NCI-H2196 treated with DMSO at 0.1 percent for 48 hours (cell line): ENCODE data around the gene DAZAP2.
"Not testable (repeated sequence)": the region's sequence is repeated elsewhere in the genome, so short reads cannot be mapped to it uniquely, and the experiment has no call there.

Experiments
- DNase-seq: peaks from one replicate; lab custom pipeline; 2025; ENCODE audit not compliant: unreplicated experiment; lab: John Stamatoyannopoulos, UW

DAZAP2 gene

DNA sequence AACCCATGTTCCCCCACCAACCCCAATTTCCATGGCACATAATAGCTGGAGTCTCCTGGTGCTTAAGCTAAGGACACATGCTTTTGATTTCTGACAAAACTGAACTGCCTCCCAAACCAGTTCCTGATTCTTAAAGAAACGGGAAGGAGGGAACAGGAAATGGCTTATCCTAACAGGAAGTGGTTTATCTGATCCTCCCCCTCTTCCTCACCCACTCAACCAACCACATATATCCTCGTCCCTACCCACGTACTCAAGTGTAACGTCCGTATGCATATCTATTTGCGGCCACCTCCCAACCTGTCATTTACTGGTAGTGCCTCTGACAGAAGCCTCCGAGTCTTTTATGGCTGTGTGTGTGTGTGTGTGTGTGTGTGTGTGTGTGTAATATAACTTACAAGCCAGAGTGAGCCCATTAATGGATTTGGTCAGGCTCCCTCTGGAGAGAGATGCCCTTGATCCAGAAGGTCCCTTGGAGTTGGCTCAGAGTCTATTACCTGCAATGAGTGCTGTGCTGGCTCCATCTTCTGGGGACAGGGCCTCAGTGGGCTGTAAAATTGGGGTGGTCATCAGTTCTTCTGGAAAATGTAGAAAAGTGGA lies 7.7 kb downstream of the DAZAP2 start:
- no peak for DNase-seq

DNA sequence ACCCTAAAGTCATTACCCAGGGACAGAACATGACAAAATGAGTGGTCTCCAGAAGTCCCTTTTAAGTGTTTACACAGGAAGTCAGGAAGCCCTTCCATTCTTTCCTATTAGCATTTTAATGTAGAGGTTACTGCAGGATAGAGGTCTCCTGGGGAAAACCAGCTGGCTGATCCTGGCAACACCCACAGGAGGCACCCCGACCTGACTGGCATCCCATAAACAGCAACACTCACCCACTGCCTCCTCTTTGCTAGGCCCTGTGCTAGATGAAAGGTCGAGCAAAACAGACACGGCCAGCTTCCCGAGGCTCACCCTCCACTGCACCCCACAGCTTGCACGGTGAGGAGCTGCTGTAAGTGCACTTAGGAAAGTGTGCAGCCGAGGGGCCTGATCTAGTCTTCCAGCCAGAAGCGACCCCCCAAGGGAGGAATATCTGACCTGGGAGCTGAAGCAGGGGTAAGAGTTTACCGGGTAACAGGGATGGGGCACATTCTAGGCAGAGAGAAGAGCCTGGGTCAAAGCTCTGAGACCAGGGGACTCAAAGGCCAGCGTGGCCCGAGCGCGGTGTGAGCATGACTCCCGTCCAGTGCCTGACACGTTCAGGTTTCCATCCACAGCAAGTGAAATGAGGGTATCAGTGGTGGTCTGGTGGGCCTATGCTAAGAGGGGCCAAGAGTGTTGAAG lies 9.0 kb downstream of the DAZAP2 start:
- DNase-seq, result no peak

DNA sequence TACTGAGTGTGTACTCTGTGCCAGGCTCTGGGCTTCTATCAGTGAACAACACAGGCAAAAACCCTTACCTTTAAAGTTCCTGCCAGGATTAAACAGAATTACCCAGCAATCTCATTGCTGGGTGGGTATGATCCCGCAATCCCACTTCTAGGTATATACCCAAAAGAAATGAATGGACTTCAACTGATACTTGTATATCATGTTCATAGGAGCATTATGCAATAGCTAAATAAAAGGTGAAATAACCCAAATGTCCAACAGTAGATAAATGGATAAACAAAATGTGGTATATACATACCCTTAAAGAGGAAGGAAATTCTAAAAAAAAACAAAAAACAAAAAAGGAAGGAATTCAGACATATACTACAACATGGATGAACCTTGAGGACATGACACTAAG lies 14.7 kb downstream of the DAZAP2 start:
- no peak for DNase-seq

DNA sequence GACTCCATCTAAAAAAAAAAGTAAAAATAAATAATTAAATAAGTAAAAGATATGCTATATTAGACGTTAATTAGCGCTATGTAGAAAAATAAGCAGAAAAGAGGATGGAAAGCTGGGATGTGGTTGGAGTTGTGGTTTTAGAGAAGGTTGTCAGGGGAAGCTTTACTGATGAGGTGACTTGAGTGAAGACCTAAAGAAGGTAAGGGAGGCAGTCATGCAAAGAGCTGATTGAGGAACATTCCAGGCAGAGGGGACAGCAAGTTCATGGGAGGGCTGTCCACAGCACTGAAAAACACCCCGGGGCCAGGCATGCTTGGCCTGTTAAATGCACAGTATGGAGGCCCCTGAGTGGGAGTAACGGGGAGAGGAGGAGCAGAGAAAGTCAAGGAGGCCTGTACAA lies 15.9 kb downstream of the DAZAP2 start:
- DNase-seq, result no peak

DNA sequence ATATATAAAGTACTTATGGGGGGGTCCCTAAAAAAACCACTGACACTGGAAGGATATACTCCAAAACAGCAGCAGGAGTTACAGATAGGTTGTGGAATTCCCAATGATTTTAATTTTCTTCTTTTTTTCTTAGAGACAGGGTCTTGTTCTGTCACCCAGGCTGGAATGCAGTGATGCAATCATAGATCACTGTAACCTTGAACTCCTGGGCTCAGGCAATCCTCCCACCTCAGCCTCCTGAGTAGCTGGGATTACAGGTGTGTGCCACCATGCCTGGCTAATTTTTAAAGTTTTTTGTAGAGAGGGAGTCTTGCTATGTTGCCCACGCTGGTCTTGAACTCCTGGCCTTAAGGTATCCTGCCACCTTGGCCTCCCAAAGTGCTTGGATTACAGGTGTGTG lies 21.0 kb downstream of the DAZAP2 start:
- DNase-seq, result not testable (repeated sequence)

DNA sequence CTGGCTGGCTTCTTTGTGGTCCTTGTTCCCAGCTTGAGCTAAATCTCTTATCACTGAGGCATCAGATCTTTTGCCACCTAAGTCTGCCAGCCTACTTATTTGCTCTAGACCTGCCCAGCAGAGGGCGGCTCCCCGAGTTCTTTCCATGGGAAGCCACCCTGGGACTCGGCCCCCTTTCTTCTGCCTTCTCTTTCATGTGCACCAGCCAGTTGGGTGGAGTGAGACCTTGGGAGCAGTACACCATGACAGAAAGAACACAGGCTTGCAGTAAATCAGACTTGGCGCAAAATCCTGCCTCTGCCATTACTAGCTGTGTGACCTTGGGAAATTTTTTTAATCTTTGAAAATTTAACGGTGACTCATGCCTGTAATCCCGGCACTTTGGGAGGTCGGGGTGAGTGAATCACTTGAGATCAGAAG lies 24.1 kb downstream of the DAZAP2 start:
- DNase-seq, result no peak

DNA sequence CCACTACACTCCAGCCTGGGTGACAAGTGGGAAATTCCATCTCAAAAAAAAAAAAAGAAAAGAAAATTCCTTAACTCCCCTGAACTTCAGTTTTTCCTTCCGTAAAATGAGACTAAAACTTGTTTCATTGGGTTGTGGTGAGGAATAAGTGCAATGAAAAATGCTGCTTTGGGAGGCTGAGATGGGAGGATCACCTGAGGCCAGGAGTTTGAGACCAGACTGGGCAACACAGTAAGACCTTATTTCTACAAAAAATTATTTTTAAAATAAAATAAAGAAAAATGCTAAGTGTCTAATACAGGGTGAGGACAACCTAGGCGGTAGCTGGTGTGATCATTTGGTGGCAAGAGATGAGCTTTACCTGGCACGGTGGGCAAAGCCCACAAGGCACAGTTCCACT lies 24.7 kb downstream of the DAZAP2 start:
- no peak for DNase-seq

DNA sequence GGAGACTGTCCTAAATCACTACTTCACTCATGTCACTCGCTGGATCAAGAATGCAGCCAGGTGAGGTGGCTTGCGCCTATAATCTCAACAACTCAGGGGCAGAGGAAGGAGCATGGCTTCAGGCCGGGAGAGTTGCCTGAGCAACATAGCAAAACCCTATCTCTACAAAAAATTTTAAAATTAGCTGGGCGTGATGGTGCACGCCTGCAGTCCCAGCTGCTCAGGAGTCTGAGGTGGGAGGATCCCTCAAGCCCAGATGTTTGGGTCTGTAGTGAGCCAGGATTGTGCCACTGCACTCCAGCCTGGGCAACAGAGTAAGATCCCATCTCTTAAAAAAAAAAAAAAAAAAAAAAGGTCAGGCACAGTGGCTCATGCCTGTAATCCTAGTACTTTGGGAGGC lies 25.7 kb downstream of the DAZAP2 start:
- DNase-seq, result no peak

DNA sequence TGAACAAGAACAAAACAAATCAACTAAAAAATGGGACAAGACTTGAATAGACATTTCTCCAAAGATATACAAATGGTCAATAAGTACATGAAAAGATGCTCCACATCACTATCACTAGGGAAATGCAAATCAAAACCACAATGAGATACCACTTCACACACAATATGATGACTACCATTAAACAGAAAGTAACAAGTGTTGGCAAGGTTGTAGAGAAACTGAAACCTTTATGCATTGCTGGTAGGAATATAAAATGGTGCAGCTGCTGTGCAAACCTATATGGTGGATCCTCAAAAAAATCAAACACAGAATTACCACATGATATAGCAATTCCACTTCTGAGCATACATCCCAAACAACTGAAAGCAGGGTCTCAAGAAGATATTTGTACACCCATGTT lies 26.4 kb downstream of the DAZAP2 start:
- DNase-seq, result no peak

DNA sequence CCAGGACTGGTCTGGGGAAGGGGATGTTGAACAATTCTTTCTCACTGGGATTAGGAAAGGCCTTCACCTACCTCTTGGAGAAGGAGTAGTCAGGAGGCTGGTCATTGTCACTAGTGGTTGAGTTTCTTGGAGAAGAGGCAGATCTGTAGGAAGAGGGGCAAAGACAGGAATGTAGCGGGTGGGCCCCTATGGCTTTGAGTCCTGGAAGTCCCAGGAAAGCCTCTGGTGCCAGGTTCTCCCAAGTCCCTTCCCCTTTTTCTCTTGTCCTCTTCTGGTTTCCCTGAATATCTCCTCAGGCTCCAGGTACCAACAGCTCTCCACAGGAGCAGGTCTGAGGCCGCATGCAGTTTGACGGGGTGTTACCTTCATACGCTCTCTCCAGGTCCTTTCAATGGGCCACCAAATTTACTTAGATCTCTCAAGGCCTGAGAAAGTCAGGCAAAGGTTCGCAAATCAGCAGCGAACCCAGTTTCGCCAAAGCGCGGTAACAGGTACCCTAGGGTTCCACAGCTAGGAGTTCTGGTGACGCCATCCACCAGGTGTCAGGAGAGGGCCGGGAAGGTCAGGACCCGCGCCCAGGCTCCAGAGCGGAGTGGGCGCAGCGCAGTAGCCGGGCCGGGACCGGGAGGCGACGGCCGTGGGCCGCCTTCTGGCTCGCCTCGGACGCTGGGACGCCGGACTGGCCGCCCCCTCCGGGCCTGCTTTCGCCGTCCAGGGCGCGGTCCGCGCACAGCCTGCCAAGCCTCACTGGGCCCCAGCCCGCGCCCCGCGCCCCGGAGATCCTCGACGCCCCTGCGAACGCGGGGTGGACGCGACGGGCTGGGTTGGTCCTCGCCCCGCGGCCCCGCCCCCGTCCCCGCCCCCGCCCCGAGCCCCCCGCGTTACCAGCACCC lies 30.8 kb downstream of the DAZAP2 start:
- peak; percentile 34 for DNase-seq

DNA sequence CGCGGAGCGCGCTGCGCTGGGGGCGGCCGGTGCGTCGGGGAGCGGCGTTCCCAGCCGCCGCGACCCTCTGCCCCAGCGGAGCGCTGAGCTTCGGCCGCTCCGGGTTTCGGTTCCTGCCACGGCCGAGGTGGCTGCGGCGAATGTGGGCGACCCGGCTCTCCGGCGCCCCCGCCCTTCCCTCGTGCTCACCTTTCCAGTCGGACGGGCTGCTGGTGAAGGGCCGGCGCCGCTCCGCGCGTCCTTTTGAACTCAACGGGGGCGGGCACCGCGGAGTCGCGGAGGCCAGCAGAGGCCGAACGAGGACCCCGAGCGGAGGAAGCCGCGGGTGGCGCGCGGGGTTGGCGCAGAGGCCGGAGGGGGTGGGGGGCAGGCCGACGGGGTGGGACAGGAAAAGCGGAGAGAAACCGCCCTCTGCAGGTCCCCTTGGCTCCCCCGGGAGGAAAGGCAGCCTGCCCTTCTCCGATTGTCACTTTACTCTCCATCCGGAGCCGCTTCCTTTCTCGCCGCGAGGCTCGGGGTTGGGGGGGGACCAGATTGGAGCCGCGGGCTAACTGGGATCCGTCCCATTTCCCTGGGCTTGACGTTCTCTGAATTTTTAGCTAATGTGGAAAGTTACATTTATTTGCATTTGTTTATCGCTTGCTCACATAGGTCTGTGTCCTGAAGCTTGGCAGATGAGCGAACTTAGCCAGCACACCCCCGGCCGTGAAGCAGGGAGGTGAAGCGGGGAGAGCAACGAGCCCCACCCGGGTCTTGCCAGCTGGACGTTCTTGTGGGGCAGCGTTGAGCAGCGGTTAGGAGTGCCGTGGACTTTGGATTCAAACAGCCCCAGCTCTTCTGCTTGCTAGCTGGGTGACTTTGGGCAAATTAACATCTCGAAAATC lies 31.7 kb downstream of the DAZAP2 start, which contains the start of gene SMAGP:
SMAGP (minus strand) TSS at position 349 of the 884 bp plus-strand sequence. CDS start 1,137 bp downstream, outside the sequence.
- no peak for DNase-seq

DNA sequence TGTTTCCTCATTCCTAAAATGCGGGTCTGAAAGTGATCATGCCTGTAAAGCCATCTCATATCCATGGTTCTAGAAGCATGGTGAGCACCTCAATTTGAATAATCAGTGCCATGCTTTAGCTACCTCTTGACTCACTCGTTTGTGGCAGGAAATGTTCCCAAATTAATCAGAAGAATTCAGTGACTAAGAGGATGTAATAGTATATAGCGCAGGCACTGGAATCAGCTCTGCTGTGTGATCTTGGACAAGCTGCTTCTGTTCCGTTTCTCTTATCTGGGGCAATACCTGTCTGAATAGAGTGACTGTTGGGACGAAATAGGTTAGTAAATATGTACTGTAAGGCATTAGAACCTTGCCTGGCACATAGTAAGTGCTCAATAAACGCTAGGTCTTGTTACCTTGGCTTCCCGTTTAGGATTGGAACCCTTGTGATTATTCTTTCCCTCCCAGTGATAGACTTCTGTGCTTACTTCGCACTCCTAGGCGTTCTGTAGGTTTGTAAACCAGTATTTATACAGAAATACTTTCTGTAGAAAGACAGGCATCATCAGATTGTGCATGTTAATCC lies 32.4 kb downstream of the DAZAP2 start:
- DNase-seq, result no peak

DNA sequence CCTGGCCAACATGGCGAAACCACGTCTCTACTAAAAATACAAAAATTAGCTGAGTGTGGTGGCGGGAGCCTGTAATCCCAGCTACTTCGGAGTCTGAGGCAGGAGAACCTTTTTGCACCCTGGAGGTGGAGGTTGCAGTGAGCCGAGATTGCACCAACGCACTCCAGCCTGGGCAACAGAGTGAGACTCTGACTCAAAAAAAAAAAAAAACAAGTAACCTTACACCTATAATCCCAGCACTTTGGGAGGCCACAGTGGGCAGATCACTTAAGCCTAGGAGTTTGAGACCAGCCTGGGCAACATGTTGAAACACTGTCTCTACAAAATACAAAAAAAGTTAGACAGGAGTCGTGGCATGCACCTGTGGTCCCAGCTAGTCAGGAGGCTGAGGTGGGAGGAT lies 34.2 kb downstream of the DAZAP2 start:
- not testable (repeated sequence) for DNase-seq

DNA sequence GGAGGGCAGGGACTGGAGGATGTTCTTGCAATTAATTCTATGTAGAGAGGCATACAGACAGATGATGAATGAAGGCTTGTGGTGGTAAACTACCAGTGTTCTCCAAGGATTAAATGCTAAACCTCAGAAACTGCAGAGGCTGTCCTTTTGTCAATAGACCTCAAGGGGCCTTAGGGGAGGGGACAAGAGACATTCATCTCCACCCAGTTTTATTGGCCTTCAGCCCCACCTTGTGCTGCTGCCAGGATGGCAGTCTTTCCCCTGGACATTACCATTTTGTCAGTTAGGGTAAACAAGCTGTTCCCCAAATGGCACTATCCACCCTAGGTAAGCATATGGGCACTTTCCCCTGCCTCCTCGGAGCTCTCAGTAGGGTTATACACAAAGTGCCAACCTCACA lies 36.5 kb downstream of the DAZAP2 start:
- no peak for DNase-seq

DNA sequence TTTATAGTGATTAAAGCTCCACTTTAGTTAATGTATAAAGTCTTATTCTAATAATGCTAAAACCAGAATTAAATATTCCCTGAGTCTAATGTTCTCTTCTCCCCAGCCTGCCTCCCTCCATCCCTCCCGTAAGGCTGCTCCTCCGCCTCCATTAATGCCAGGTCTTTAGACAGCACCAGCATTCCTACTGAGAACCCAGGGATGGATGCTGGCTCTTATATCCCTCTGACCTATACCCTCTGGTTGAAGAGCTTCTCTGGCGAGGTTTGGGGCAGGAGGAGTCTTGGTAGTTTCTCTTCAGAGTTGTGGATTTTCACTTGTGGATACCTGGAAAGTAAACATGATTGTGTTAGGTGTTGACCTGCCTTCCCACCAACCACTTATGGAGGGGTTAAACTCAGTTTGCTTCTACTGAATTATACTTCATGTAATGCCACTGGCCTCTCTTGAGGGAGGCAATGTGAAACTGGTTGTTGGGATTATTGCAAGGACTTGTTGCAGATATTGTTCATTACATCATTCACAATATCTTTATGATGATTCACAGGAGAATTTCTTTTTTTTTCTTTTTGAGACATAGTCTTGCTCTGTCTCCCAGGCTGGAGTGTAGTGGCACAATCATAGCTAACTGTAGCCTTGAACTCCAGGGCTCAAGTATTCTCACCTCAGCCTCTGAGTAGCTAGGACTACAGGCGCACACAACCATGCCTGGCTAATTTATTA lies 42.7 kb downstream of the DAZAP2 start:
- no peak for DNase-seq

DNA sequence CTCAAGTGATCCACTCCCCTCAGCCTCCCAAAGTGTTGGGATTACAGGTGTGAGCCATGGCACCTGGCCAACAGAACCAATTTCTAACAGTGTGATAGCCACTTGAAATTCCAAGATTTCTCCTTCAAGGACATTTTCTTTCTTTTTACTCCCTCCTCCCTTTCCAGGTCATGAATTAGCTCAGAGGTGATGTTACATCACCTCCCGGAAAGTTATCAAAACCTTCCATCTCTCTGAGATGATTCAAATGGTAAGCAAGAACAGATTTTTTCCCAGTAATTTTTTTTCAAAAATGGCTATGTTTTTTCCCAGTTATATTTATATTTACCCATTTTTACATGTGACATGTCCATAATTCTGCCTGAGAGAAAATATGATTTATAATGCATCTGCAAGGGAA lies 47.2 kb downstream of the DAZAP2 start:
- DNase-seq, result no peak

DNA sequence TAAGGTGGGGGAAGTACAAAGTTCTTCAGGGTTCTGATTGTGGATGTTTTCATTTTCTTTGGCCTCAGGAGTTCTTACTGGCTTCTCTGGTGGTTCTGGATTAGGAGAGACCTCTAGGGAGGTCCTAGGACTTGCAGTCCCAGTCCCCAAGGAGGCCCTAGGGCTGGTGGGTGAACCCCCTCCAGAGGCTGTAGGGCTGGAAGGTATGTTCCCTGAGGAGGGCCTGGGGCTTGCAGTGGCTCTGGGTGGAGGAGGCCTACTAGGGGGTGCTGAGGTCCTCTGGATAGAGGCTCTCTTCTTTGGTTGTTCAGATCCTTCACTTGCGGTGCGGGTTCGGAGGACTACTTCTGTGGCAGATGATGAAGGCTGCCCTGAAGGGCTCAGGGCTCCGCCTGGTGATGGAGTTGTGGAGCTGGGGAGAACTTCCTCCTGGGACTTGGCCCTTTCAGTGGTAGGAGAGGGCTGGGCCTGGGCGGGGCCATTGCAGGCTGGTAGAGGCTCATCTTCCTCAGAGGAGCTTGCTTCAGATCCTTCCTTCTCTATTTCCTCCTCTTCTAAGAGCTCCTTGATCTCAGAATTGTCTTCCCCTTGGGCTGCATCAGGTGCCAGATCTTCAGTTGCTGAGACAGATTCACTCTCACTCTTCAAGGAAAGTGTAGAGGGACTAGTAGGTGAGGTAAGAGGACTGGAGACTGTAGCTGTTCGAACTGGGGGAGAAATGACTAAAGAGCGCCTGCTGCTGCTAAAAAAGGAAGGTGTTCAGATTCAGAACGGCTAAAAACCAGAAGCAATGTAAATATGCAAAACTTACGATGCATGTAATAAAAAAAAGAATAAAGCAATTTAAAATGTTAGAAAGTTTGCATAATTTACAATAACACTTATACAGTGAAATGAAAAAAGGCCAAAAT lies 53.2 kb downstream of the DAZAP2 start:
- DNase-seq, result not testable (repeated sequence)
